Spinal cord (tissue), 10 donors: ENCODE data around the gene GAB1. TPM values are rescaled to one million over a fixed set of nuclear protein-coding genes. Genes with fewer than 3 reads are reported as not detected.

Experiments used
- DNase-seq, 6 donors: peaks; one replicate each; pipeline versions ENCODE4 v3.0.0 to v3.0.0-alpha.2; 2013 to 2015; ENCODE audit warnings: low spot score in 6 of 6, low read depth in 4 of 6
- H3K27ac ChIP-seq: one replicate; pipeline ENCODE4 v1.5.1; 2013; ENCODE audit warnings: low read depth, low read length, control low read depth
- H3K27me3 ChIP-seq: one replicate; pipeline ENCODE4 v1.6.1; 2013; ENCODE audit warnings: low read length; ENCODE audit not compliant: control insufficient read depth, insufficient read depth
- H3K36me3 ChIP-seq: one replicate; pipeline ENCODE4 v1.6.1; 2013; ENCODE audit warnings: low read length; ENCODE audit not compliant: control insufficient read depth, insufficient read depth
- H3K4me1 ChIP-seq: one replicate; pipeline ENCODE4 v1.6.1; 2013; ENCODE audit warnings: low read length; ENCODE audit not compliant: control insufficient read depth, insufficient read depth
- H3K4me3 ChIP-seq: one replicate; pipeline ENCODE4 v1.5.1; 2013; ENCODE audit warnings: low read depth, low read length, control low read depth
- H3K9me3 ChIP-seq: one replicate; pipeline ENCODE4 v1.6.1; 2013; ENCODE audit warnings: low read length; ENCODE audit not compliant: control insufficient read depth, insufficient read depth
- WGBS: methylation state at CpG from one replicate; pipeline ENCODE4 v1.1.5; 2013; ENCODE audit warnings: missing lambda C conversion rate; ENCODE audit not compliant: insufficient coverage; 5-methylcytosine and 5-hydroxymethylcytosine counted together
- polyA plus RNA-seq, 2 donors: library from polyadenylated mRNA; unstranded; fragments of 120-200 nt; gene quantifications; one replicate each; pipeline ENCODE4 v1.2.1, GENCODE V29; 2013; ENCODE audit not compliant: insufficient read length in 2 of 2
- total RNA-seq, 2 donors: library from RNA; depleted of rRNA in 1 of 2; stranded (reverse); fragments of 120-200 nt in 1 of 2; fragments of >200 nt in 1 of 2; gene quantifications; one replicate each; pipeline versions ENCODE4 v1.2.3 to v1.2.4, GENCODE V29; 2013 to 2014
- donor health status: healthy.

The GAB1 gene
- total and polyA plus RNA-seq, 4 donors: 38.6 to 81.6 (median 63.1) TPM

DNA sequence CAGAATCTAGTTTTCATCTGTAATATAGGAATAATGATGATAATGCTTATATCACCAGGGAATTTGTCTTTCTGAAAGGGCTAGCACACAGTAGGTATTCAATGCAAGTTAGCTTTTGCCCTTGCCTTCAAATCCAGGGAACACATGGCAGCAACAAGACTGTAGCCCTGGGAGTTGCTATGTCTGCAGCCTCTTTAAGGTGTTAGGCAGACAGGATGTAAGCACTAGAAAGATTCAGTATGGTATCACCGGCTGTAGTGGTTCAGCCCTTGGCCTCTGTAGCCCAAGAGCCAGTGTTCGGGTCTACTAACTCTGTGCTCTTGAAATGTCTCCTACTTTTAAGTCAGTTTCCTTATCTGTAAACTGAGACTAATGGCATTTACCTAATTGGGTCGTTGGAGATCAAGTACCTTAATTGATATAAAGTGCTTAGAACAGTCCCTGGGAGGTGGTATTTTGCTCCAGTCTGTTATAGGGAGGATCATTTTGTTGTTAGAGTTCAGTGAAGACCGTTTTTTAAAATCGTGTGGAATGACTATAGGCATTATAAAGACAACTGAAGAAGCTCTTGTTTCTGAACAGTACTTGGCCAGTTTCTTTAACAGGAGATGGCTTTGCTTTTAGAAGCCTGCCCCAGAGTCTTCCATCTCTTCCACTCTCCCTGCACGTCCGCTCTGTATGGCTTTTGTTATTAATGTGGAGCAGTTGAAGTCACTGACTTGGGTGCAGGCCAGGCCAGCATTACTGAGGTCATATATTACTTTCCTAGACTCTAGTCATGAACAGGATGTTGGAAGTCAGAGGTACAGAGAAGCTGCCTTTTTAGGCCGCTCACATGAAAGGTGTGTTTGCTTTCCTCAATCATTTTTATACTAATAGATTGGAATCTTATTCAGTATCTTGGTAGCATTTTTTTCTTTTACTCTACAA, 44.8 kb downstream of the GAB1 start:
- peaks cover 5% of the 10 kb centered on the region for H3K4me1 ChIP-seq
- H3K4me3 ChIP-seq: no peak overlapping the region
- H3K36me3 ChIP-seq: no peaks in the 10 kb centered on the region
- no peaks in the 10 kb centered on the region for H3K9me3 ChIP-seq
- WGBS: 52% methylated on average over 2 of the region's 8 CpGs
- H3K27me3 ChIP-seq: no peaks in the 10 kb centered on the region
- H3K27ac ChIP-seq: peak overlapping the region; percentile 88
- peak in 4 of 6 donors; percentile 24 to 76 (median 51) for DNase-seq

GRCh38 chr4:143382596-143382995, 45.9 kb downstream of the GAB1 start:
- 20% methylated on average over 2 of the region's 4 CpGs for WGBS
- Histone ChIP-seq H3K9me3 (no peaks in the 10 kb centered on the region), H3K4me3 (no peak overlapping the region), H3K27ac (peak overlapping the region; percentile 88), H3K4me1 (peaks cover 5% of the 10 kb centered on the region), H3K27me3 (no peaks in the 10 kb centered on the region), H3K36me3 (no peaks in the 10 kb centered on the region)
- peak in 1 of 6 donors; percentile 13 for DNase-seq

GRCh38 chr4:143383005-143383574, 46.4 kb downstream of the GAB1 start:
- Histone ChIP-seq H3K4me1 (peaks cover 5% of the 10 kb centered on the region), H3K9me3 (no peaks in the 10 kb centered on the region), H3K36me3 (no peaks in the 10 kb centered on the region), H3K27ac (peak overlapping the region; percentile 88), H3K4me3 (no peak overlapping the region), H3K27me3 (no peaks in the 10 kb centered on the region)
- no peak for DNase-seq

GRCh38 chr4:143384381-143384994, 47.8 kb downstream of the GAB1 start:
- no peak overlapping the region for H3K4me3 ChIP-seq
- DNase-seq: peak in 1 of 6 donors; percentile 14
- no peaks in the 10 kb centered on the region for H3K36me3 ChIP-seq
- H3K27ac ChIP-seq: no peak overlapping the region
- no peaks in the 10 kb centered on the region for H3K9me3 ChIP-seq
- 83% methylated on average over 1 of the region's 4 CpGs for WGBS
- no peaks in the 10 kb centered on the region for H3K4me1 ChIP-seq
- no peaks in the 10 kb centered on the region for H3K27me3 ChIP-seq

DNA sequence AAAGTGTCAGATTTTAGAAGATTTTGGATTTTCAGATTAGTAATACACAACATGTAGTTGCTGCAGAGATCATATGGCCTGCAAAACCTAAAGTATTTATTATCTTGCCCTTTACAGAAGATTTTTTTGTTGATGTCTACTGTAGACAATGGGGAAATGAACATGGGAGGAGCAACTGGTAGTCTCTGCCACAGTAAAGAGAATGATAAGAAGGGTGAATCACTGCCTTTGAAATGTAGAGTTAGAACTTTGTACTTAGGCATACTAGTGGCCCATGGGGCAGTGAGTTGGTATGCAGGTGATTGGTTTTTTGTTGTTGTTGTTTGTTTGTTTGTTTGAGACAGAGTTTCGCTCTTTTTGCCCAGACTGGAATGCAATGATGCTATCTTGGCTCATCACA, 50.1 kb downstream of the GAB1 start:
- H3K27ac ChIP-seq: no peak overlapping the region
- peaks cover 3% of the 10 kb centered on the region for H3K4me1 ChIP-seq
- WGBS: no CpG with 5 or more reads among the region's 1 CpG

GRCh38 chr4:143389579-143390195, 53.0 kb downstream of the GAB1 start:
- H3K9me3 ChIP-seq: no peaks in the 10 kb centered on the region
- no peak overlapping the region for H3K4me3 ChIP-seq
- H3K27ac ChIP-seq: no peak overlapping the region
- DNase-seq: no peak
- WGBS: 60% methylated on average over 1 of the region's 1 CpG
- H3K4me1 ChIP-seq: peaks cover 3% of the 10 kb centered on the region
- H3K36me3 ChIP-seq: no peaks in the 10 kb centered on the region
- no peaks in the 10 kb centered on the region for H3K27me3 ChIP-seq

More for the DNA sequence above, 50.1 kb downstream of the GAB1 start:
- Histone ChIP-seq H3K4me3 (no peak overlapping the region), H3K36me3 (no peaks in the 10 kb centered on the region), H3K27me3 (no peaks in the 10 kb centered on the region), H3K9me3 (no peaks in the 10 kb centered on the region)
- no peak for DNase-seq

GRCh38 chr4:143390764-143391163, 54.1 kb downstream of the GAB1 start:
- Histone ChIP-seq H3K4me3 (no peak overlapping the region), H3K9me3 (no peaks in the 10 kb centered on the region), H3K27ac (no peak overlapping the region), H3K36me3 (no peaks in the 10 kb centered on the region), H3K4me1 (peaks cover 3% of the 10 kb centered on the region), H3K27me3 (no peaks in the 10 kb centered on the region)
- no peak for DNase-seq
- 90% methylated on average over 2 of the region's 3 CpGs for WGBS

DNA sequence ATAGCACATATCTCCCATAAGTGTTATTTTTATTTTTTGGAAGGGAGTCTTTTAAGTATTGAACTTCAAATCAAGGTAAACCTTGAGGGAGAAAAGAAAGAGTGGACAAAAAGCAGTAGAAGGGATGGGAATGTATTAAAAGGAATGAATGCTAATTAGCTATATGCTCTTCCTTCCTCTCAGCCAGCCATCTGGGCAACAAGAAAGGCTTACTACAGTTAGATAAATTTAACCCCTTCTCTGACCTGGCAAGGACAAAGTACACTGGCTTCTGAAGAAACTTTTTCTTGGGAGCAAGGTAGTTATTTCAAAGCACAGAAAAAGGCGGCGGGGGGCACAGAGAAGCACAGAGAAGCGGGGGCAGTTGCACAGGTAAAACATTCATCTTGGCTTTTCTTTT, 54.6 kb downstream of the GAB1 start:
- Histone ChIP-seq H3K27ac (no peak overlapping the region), H3K36me3 (no peaks in the 10 kb centered on the region), H3K4me3 (no peak overlapping the region), H3K27me3 (no peaks in the 10 kb centered on the region), H3K4me1 (peaks cover 3% of the 10 kb centered on the region), H3K9me3 (no peaks in the 10 kb centered on the region)
- peak in 2 of 6 donors; percentile 18 to 25 for DNase-seq
- 87% methylated on average over 3 of the region's 3 CpGs for whole genome bisulfite sequencing

DNA sequence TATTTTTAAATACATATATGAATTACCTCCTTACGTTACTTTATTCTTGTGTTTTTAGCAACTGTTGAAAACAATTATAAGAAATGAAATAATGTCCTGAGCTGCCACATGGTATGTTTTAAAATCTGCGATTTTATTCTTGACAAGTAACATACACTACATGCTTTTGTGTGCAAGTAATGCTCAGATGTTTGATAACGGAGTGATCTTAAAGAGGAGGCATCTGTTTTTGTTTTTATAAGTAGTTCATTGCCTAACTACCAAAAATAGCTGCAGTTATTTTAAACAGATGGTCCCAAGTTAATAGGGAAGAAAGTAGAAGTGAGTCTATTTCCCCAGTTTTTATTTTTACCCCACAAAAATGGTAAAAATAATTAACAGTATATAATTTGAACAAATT, 55.2 kb downstream of the GAB1 start:
- Histone ChIP-seq H3K4me3 (no peak overlapping the region), H3K27ac (no peak overlapping the region), H3K4me1 (peaks cover 3% of the 10 kb centered on the region), H3K9me3 (no peaks in the 10 kb centered on the region), H3K27me3 (no peaks in the 10 kb centered on the region), H3K36me3 (no peaks in the 10 kb centered on the region)
- peak in 1 of 6 donors; percentile 18 for DNase-seq
- no CpG with 5 or more reads among the region's 3 CpGs for WGBS
